Measurements from ENCODE around the gene HDAC10. TPM values are rescaled to one million over a fixed set of nuclear protein-coding genes. Genes with fewer than 3 reads are reported as not detected.

HDAC10 gene
- total RNA-seq, 4 donors from 2014 or later: 57.3 to 165 (median 119) TPM

DNA sequence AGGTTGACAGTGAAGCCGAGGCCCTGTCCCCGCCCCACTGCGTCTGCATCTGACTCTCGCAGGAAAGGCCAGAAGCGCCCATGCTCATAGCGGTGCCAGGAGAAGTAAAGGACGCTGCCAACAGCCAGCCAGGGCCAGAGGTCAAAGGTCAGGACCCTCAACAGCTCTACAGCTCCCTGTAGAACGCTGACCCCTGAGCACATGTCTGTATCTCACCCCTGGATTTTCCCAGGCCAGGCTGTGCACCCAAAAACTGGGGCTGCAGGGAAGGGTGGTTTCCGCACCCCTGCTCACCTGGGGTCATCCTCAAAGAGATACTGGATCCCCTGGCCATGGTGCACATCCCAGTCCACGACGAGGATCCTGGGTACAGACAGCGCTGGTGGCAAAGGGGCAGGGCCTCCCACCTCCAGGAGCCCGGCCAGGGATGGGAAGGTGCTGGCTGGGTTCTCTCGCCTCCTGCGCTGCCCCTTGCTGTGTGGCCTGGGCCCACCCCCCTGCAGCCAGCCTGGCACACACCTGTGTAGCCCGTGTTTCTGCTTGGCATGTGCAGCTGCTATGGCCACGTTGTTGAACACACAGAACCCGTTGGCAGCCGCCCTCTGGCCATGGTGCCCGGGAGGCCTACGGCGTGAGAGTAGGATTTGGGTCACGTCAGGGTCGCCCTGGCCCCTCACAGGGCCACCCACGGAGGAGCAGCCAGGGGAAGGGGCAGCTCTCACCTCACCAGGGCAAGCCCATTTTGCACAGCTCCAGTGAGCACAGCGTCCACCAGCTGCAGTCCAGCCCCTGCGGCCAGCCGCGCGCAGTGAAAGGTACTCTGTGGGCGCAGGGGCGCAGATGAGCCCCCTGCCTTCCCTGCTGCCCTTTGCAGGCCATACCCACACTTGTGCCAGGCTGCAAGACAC, 1.5 kb downstream of the HDAC10 start:
- Histone ChIP-seq H3K4me1 (peaks cover 9 to 58% (median 35%) of the 10 kb centered on the region in 4 donors), H3K4me3 (peak overlapping the region in 2 of 4 donors; percentile 74 to 87), H3K27ac (no peak overlapping the region), H3K9me3 (no peaks in the 10 kb centered on the region), H3K36me3 (peaks cover 0 to 13% (median 0%) of the 10 kb centered on the region in 3 donors), H3K27me3 (no peaks in the 10 kb centered on the region)
- TF ChIP-seq, protein P1, sequence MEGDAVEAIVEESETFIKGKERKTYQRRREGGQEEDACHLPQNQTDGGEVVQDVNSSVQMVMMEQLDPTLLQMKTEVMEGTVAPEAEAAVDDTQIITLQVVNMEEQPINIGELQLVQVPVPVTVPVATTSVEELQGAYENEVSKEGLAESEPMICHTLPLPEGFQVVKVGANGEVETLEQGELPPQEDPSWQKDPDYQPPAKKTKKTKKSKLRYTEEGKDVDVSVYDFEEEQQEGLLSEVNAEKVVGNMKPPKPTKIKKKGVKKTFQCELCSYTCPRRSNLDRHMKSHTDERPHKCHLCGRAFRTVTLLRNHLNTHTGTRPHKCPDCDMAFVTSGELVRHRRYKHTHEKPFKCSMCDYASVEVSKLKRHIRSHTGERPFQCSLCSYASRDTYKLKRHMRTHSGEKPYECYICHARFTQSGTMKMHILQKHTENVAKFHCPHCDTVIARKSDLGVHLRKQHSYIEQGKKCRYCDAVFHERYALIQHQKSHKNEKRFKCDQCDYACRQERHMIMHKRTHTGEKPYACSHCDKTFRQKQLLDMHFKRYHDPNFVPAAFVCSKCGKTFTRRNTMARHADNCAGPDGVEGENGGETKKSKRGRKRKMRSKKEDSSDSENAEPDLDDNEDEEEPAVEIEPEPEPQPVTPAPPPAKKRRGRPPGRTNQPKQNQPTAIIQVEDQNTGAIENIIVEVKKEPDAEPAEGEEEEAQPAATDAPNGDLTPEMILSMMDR (IDR thresholded peaks at IDR 0.05): no peak
- TF ChIP-seq POLR2A (IDR thresholded peaks at IDR 0.05): no peak
- no peak for DNase-seq

DNA sequence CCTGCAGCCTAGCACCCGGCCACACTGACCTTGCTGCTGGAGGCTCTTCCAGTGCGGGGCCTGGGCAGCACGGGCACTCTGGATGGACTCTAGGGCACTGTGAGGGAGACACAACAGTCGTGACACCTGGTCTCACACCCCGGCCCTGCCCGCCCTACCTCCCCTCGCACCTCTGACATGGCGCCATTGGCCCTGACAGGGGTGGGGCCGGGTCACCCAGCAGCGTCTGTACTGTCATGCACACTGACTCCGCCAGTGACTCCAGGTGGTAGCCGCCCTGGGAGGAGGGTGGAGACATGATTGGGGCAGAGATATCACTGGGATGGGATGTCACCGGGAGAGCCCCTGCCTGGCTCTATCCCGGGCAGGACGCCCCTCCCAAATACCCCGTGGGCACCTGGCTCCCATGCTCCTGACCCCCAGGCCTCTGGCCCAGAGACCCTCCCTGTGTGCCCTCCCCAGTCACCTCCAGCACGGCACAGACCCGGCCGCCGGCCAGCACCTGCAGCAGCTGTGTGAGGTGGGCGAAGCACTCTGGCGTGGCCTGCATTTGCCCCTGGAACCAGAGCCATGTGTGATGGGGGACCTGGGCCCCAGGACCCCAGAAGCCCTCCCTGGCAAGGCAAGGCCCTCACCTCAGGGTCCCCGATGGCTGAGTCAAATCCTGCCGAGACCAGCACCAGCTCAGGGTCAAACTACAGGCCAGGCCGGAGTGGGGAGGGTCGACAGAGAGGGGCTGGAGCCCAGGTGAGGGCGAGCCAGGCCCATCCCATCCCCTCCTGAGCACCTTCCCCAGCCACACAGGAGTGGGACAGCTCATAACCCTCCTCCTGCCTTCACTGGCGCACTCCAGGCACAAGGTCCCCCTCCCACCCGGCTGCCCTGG, 2.6 kb downstream of the HDAC10 start:
- Histone ChIP-seq H3K27ac (peak overlapping the region in 2 of 4 donors; percentile 11 to 25), H3K9me3 (no peaks in the 10 kb centered on the region), H3K27me3 (no peaks in the 10 kb centered on the region), H3K36me3 (peaks cover 0 to 13% (median 0%) of the 10 kb centered on the region in 3 donors), H3K4me3 (no peak overlapping the region), H3K4me1 (peaks cover 9 to 61% (median 35%) of the 10 kb centered on the region in 4 donors)
- no peak for TF ChIP-seq POLR2A (IDR thresholded peaks at IDR 0.05)
- TF ChIP-seq, protein P1 (IDR thresholded peaks at IDR 0.05): no peak
- DNase-seq: no peak

DNA sequence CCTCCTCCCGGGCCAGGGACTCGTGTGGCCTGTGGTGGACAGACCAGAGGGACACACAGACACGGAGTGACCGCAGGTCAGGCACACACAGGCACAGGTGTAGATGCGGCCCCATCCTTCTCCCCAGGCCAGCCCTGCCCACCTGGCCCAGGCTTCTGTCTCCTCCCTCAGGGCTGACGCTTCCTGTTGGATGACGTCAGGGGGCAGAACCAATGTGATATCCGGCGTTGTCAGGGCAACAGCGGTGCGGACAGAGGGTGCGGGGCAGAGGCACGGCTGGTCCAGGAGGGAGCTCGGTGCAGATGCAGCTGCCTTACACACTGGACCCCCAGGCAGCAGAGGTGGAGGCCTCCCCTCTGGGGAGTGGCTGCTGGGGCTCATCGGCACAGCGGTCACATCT, 3.3 kb downstream of the HDAC10 start:
- Histone ChIP-seq H3K4me1 (peaks cover 9 to 68% (median 41%) of the 10 kb centered on the region in 4 donors), H3K27me3 (no peaks in the 10 kb centered on the region)

DNA sequence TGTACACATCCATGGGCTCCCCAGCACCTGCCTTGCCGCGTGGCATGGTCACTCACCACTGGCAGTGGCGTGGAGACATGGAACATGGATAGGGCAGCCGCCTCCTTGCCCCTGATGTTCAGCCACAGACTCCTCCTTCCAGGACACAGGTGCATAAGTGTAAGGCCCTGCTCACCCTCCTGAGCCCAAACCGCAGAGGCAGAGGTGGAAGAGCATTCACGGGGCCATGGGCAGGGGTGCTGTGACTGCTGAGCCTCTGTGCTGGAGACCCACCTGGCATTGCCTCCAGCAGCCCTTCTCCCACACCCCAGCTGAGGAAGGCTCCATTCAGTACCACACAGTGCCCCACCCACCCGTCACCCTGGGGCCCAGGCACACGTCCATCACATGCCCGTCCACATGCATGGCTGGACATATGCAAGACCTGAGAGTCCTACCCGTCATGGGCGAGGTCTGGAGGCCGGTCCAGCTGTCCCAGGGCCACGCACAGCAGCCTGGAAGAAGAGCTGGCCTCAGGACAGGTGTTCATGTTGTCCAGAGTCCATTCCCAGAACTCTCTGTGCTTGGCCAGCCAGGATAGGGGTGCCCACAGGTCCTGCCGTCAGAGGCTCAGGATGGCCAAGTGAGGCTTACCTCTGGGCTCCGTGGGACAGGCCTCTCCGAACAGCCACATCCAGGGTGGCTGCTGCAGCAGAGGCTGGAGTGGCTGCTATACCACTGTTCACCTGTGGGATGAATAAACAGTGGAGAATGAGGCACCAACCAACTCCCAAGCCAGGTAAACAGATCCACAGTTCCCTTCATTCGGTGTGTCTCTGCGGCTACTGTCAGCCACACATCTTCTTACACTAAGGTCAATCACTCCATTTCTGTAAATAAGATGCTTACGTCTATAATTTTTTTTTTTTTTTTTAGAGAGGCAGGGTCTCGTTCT, 4.6 kb downstream of the HDAC10 start:
- Histone ChIP-seq H3K9me3 (no peaks in the 10 kb centered on the region), H3K4me1 (peaks cover 10 to 74% (median 46%) of the 10 kb centered on the region in 4 donors), H3K27ac (no peak overlapping the region), H3K27me3 (no peaks in the 10 kb centered on the region), H3K36me3 (peaks cover 0 to 13% (median 0%) of the 10 kb centered on the region in 3 donors), H3K4me3 (peak overlapping the region in 1 of 4 donors; percentile 77)
- no peak for DNase-seq
- TF ChIP-seq, protein P1 (IDR thresholded peaks at IDR 0.05): peak in 2 of 6 experiments; percentile 16 to 28
- no peak for TF ChIP-seq POLR2A (IDR thresholded peaks at IDR 0.05)

More for the DNA sequence above, 3.3 kb downstream of the HDAC10 start:
- DNase-seq: peak; percentile 66 to 83 (median 75)
- Histone ChIP-seq H3K27ac (peak overlapping the region in 2 of 4 donors; percentile 11 to 25), H3K9me3 (no peaks in the 10 kb centered on the region), H3K4me3 (no peak overlapping the region), H3K36me3 (peaks cover 0 to 13% (median 0%) of the 10 kb centered on the region in 3 donors)
- TF ChIP-seq, protein P1 (IDR thresholded peaks at IDR 0.05): no peak
- TF ChIP-seq POLR2A (IDR thresholded peaks at IDR 0.05): no peak
